ENCODE measurements around the gene CD99.
"Not testable (repeated sequence)": the region's sequence is repeated elsewhere in the genome, so short reads cannot be mapped to it uniquely, and the experiment has no call there.

CD99 gene

GRCh38 chrX:2675657-2676200 is 15.4 kb upstream of the CD99 start:
- DNase-seq (ENCODE audit: low read depth): not testable (repeated sequence)

GRCh38 chrX:2676794-2677675 is 14.1 kb upstream of the CD99 start:
- peak; percentile 29 for DNase-seq (ENCODE audit: low read depth)

GRCh38 chrX:2677764-2678163 is 13.3 kb upstream of the CD99 start:
- DNase-seq (ENCODE audit: low read depth): peak; percentile 98

- DNase-seq (ENCODE audit: low read depth): peak; percentile 45
Measured at GRCh38 chrX:2678583-2678982, 12.5 kb upstream of the CD99 start.

- peak; percentile 31 for DNase-seq (ENCODE audit: low read depth)
Measured at GRCh38 chrX:2679534-2680485, 11.3 kb upstream of the CD99 start.

- DNase-seq (ENCODE audit: low read depth): no peak
Measured at GRCh38 chrX:2680486-2681348, 10.4 kb upstream of the CD99 start.

- peak; percentile 38 for DNase-seq (ENCODE audit: low read depth)
Measured at GRCh38 chrX:2682565-2683177, 8.4 kb upstream of the CD99 start.

GRCh38 chrX:2684256-2684655 is 6.8 kb upstream of the CD99 start:
- DNase-seq (ENCODE audit: low read depth): no peak

- DNase-seq (ENCODE audit: low read depth): no peak
Measured at GRCh38 chrX:2685886-2686285, 5.2 kb upstream of the CD99 start.

- no peak for DNase-seq (ENCODE audit: low read depth)
Measured at GRCh38 chrX:2689773-2690666, 1.1 kb upstream of the CD99 start.

- peak; percentile 54 for DNase-seq (ENCODE audit: low read depth)
Measured at GRCh38 chrX:2691543-2692220, 587 bp downstream of the CD99 start.

- peak; percentile 26 for DNase-seq (ENCODE audit: low read depth)
Measured at GRCh38 chrX:2692221-2693112, 1.4 kb downstream of the CD99 start.

GRCh38 chrX:2693113-2694002 is 2.3 kb downstream of the CD99 start:
- no peak for DNase-seq (ENCODE audit: low read depth)

- DNase-seq (ENCODE audit: low read depth): no peak
Measured at GRCh38 chrX:2694914-2695267, 3.8 kb downstream of the CD99 start.

- DNase-seq (ENCODE audit: low read depth): peak; percentile 90
Measured at GRCh38 chrX:2696698-2697215, 5.7 kb downstream of the CD99 start.

GRCh38 chrX:2697306-2697705 is 6.2 kb downstream of the CD99 start:
- no peak for DNase-seq (ENCODE audit: low read depth)

- DNase-seq (ENCODE audit: low read depth): peak; percentile 34
Measured at GRCh38 chrX:2697741-2698299, 6.7 kb downstream of the CD99 start.

Measured in fibroblast of gingiva (primary cell).